ENCODE measurements around the gene C6orf136.
A peak's percentile ranks its signal among the peaks of the same experiment; 100 is the strongest.
"Not testable (repeated sequence)": the region's sequence is repeated elsewhere in the genome, so short reads cannot be mapped to it uniquely, and the experiment has no call there.

Gene C6orf136

DNA sequence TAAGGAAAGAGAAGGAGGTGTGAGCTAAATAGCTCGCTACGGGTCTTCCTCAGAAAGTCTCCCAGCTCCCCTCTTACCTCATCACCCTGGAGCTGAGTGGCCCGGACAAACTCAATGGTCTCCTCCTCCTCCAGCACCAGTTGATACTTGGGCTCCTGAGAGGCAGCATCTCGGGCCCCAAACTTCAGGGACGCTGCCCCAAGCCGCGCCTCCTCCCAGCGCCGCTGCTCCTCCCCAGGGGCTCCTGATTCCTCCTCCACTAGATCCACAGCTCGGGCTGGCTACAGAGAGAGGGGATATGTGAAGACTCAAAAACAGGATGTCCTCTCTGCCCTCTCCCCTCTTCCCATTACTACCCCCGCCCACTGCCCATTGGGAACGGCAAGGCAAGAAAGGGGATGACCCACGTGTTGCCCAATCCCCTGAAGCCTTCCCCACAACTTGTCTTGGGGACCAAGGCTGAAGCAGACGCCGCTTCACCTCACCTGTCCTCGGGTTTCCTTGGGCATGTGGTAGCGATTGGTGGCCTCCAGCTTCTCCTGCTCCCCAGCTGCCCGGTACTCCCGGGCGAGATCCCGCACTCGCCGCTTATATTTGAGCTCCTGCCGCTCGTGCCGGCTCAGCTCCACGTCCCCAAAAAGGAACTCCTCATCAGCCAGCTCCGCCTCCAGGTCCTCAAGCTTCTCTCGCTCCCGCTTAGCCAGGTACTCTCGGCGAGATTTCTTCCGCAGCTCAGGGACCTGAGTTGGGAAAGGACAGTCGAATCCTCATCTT lies 18.2 kb downstream of the C6orf136 start:
- no peak for DNase-seq

DNA sequence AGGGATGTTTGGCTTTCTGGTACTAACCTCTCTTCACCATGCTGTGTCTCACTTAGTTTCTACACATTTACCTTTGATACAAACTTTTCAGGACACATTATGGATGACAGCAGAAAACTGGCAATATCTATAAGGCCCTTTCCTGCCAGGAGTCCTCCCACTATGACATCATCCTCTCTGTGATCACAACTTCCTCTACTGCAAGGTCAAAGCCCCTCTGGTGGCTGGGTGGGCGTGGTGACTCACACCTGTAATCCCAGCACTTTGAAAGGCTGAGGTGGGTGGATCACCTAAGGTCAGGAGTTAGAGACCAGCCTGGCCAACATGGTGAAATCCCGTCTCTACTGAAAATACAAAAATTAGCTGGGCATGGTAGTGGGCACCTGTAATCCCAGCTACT lies 19.4 kb downstream of the C6orf136 start:
- not testable (repeated sequence) for DNase-seq

DNA sequence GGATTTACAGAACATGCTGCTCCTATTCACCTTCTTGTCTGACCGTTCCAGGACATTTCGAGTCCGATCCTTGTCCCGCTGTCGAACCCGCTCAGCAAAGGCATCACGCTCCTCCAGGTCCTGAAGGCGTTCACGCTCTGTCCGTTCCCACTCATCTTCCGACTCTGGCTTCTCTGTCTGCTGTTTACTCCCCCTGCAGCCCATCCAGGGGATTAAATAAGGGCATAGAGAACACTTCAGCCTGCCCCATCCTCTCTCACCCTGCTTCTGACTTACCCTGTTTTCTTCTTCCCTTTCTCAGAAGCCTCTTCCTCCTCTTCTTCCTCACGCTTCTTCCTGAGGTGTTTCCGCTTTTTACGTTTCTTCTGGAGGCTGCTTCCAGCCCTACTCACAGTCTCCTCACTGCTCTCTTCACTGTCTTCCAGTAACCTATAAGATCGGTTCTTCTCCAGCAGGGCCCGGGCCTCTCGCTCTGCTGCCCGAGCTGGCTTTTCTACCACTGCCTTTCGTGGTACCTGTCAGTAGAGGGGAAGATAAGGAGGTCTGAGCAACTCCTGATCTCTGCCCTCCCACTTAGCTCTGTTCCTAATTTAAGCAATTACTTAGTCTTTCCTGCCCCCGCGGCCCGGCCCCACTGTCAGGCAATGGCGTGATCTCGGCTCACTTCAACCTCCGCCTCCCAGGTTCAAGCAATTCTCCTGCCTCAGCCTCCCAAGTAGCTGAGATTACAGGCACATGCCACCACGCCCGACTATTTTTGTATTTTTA lies 24.0 kb downstream of the C6orf136 start:
- DNase-seq, result peak; percentile 68 to 79

- DNase-seq, result peak; percentile 96 to 97
Observed at GRCh38 chr6:30672445-30673253, 25.7 kb downstream of the C6orf136 start, which contains the start of gene DHX16. TSS of gene DHX16 (minus strand) at chr6:30673006. CDS start at chr6:30672841, 165 bp downstream.

- DNase-seq, result no peak
Observed at GRCh38 chr6:30676660-30677285, 29.8 kb downstream of the C6orf136 start.

DNA sequence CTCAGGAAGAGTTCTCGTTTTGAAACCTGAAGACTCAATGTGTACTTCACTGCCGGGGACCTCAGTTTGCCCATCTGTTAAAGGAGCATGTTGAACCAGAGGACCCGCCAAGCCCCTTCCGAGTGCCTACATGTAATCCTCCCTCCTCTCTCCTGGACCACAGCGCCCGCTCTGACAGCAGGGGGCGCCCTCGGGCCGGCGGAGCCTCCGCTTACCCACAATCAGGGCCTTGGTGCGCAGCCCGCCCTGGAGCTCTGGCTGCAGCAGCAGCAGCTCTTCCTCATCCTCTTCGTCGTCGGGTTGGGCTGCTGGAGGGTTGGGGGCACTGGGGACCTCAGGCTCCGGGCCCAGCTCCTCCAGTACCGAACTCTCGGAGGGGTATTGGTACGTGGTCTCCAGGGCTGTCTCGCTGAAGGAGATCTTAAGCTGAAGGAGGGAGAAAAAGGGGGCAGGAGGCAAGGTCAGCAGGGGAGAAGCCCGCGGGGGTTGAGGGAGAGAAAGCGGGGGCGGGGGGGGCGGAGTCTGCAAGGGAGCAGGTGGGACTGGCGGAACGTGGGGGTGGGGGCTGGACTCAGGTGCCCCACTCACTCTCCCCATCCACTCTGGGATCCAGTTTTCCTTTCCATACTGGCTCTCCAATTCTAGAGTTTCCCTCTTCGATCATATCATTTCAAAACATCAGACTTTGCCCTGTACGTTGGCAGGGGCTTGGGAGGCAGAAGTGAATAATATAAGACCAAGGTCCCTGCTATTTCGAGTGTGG lies 32.2 kb downstream of the C6orf136 start:
- DNase-seq, result peak; percentile 62 to 73

DNA sequence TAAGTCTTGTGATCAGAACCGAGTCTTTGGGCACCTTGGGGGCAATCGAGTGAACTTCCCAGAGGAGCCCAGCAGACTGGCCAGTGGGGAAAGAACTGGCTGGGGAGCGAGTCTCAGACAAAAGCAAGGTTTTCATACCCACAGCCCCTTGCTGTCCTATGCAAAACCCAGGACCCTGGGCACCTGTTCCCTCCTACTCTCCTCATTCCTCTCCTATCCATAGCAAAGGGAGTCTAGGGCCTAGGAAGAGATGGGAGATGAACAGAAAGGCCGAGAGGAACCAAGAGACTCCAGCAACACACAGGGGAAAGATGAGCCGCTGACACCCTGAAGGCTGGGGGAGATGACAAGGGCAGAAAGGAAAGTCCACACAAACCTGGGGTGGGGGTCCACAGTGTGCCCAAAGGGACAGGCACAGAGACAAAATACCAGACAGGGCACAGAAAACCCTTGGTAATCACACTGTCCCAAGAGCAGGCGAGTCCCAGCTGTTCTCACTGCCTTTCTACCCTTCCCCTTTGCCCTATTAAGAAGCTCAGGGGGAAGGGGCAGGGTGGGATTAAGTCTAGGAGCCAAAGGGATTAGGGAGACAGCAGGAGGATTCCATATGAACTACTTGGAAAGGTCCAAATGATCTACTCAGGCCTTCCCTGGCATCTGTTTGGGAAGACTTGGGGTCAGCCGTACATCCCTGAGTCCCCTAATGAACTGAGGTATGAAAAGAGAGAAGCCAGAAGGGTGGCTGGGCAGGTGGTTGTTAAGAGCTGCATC lies 33.0 kb downstream of the C6orf136 start:
- DNase-seq, result no peak

DNA sequence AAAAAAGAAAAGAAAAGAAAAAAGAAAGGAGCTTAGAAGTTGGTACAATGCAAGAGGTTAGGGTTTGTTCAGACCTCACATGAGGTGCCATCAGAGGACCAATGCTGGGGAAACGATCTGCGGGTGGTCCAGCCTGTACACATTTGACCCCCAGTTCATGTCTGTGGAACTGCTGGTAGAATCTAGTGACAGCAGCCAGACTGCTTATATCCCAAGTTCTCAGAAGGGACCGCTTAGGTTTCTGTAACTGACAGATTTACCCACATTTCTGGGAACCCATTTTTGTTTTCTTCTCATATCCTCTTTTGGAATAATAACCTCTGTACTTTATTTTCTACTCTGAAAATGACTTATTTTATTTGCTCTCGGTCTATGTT lies 34.8 kb downstream of the C6orf136 start:
- DNase-seq, result no peak

DNA sequence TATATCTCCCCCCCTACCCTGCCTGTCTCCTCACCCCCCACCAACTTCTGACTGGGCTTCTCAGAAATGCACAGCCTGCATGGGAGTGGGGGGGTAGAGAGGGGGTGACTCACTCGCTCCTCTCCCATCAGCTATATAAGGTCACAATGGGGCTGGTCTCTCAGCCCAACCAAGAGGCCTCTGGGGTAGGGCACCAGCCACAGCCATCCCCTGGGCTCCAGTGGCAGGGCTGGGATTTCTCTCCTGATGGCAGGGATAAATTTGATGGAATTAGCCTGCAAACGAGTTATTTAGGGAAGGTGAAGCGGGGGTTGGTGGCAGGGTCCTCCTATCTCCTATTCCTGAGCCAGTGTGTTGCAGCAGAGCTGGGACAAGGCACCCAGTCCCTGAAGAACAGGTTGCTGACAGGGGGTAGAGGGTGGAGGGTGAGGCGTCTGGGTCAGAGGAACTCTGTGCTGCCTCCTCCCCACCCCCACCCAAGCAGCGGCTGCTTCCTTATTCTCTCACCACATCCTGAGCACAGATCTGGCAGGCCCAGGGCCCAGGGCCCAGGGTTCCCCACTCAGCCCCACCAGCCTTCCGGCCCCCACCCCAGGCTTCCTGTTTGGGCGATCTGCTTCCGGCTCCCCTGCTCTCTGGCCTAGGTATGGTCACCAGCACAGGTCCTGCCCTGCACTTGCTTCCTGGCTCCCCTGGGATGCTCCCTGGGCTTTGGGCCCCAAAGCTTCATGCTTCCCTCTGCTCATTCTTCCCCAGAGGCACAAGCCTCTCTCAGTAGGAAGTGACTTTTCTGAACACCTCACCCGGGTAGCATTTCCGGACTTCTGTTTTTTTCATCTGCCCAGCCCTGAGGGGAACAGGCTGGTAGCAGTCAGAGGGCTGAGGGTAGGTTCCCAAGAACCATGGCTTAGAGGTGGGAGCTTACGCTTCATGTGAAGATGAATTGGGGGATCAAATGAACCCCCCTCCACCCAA lies 35.5 kb downstream of the C6orf136 start:
- DNase-seq, result peak; percentile 98 to 99

DNA sequence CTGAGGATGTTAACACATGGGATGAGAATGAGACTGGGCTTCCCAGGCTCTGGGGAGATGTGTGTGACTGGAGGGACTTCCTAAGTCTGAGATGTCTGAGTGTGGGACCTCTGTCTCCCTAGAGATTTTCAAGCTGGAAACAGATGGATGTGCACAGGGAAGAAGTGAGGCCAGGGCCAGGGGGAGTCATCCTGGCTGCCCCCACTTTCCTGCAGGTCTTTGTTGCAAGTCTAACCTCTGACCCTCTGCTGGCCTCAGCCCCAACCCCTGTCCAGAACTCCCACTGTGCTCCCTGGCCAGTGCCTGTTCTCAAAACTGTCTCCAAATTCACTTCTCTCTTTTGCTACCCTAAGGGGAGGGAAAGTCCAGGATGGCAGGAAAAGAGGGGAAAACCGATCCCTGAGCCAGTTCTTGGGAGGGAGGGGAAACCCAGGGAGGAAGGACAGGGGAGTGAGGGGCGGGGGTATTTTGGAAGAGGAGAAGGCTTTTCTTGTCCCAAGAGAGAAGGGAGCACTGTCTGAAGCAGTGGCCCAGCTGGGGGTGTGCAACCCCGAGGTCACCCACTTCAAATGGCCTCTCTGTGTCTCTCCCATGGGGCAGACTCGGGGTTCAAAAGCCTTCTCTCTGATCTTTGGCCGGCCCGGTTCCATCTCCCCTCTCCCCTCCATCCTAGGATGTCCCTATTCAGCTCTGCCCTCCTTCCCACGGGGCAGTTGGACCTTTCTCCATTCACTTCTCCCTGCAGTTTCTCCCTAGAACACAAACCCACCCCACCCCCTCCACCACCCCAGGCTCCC lies 36.4 kb downstream of the C6orf136 start:
- no peak for DNase-seq

DNA sequence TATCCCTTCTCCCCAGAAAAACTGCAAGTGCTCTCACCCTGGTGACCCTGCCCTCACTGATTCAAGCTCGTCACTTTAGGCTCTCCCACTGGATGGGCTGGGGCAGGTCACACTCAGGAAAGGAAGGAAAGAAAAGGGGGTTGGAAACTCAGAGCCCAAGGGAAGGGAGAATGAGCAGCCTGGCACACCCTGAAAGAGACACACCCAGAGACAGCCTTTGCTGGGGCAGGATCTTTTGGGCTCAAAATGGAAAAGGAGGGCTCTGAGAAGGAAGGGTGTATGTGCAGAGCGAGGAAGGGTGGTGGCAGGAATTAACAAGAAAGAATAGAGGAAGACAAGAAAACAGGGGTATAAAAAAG lies 37.0 kb downstream of the C6orf136 start:
- no peak for DNase-seq

DNA sequence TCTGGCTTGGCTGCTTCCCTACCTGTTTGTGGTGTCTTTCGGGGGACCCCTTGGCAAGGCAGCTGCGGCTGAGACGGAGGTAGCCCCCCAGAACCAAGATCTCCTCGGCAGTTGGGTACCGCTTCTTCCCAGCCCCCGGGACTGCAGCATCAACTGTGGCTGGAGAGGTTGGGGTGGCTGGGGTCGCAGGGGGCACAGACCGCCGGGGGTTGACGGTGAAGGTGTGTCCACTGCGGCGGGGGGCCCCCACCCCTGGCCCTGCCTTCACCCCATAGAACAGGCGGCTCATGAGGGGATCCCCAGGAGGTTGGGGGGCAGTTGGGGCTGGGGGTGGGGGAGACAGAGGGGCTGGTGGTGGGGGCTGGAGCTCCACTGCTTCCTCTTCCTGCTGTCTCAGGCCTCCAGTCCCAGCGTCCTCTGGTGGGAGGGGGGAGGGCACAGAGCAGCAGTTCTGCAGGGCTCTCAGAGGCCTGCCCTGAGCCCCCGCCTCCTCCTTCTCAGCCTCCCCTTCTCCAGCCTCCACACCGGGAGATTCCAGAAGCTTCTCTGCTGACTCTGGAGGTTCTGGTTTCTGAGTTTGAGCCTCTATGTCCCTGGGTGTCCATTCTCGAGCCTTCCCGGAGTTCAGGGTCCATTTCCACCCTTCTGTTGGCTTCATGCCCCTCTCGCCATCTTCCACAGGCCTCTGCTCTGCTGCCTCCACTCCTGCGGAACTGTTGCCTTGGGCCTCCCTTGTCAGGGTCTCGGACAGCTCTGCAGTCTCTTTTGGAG lies 37.6 kb downstream of the C6orf136 start:
- DNase-seq, result peak; percentile 80 to 85

- DNase-seq, result peak; percentile 39 to 43
Observed at GRCh38 chr6:30685157-30686008, 38.5 kb downstream of the C6orf136 start.

DNA sequence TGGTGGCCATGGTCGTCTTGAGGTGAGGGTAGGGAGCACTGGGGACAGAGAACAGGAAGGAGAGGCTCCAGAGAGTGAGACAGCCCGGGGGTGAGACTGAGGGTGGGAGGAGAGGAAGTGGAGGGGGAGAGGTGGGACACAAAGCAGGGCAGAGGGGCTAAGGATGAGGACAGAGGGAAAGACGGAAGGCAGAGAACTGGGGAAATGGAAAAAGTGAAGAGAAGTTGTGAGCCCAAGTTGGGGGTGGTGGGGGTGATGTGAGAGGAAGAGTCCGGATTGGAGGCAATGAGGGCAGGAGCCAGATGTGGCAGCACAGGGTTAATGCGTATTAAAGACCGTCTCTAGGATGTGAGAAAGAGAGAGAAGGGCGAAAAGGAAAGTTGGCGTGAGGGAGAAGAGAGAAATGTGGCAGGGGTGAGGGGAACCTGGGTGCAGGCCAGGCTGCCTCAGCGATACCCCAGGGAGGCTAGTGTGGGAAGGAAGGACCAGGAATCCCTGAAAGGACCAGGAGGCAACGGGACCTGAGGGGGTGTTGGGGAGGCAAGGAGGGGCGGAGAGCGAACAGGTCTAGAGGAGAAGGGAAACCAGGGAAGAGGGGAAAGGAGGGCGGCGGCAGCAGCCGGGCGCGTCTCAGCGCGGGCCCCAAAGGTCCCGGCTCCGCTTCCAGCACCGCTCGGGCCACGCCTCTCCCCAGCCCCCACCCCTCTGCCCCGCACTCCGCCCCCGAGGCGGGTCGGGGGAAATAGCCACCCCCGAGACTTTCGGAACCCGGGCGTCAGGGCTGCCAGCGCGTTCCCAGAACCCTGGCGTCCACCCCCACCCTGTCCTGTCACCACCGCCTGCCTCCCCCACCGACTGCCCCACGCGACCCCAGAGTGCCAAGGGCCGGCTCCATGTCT lies 39.3 kb downstream of the C6orf136 start, which contains the start of gene PPP1R18:
PPP1R18 (minus strand) TSS at position 637 of the 899 bp plus-strand sequence; CDS start at position 10, 627 bp downstream.
- DNase-seq, result peak; percentile 61 to 68

DNA sequence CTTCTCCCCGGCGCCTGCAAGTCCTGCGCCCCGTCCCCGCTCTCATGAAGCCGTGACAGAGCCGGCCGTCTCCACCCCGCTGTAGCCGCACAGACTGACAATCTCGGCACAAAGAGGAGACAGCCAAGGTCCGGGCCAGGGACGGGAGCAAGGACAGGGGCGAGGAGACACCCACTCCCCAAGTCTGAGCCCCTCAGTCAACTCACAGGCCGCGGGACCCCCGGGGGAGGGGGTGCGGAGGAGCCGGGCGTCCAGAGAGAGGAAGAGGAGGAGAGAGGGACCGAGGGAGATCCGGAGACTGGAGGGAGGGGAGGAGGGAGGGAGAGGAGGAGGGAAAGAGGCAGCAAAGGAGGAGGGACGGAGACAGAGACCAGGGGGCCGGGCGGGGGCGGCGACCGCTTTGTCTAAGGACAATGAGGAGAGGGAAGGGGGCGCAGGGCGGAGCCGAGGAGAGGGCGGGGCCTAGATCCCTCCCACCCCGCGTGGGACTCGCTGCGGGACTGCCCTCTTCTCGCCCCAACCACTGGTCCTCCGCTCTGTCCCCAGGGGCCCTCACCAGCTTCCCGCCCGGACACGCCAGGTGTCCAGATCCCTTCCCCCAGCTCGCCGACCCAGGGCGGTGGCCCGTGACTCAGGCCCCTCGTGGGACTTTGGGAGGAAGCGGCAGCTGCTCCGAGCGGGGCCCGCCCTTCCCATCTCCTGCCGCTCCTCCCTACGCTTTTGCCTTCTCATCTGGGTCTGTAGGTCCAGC lies 40.1 kb downstream of the C6orf136 start:
- DNase-seq, result peak; percentile 92
